Pons (tissue), 1 donor: ENCODE data around the gene PCSK4.
"Not testable (repeated sequence)": the region's sequence is repeated elsewhere in the genome, so short reads cannot be mapped to it uniquely, and the experiment has no call there.

Experiments used
- DNase-seq: peaks from one replicate; pipeline ENCODE4 v3.0.0-alpha.2; 2016; ENCODE audit warnings: low spot score

The PCSK4 gene

GRCh38 chr19:1453525-1454364 lies 36.4 kb downstream of the PCSK4 start:
- DNase-seq, result peak; percentile 97

GRCh38 chr19:1452802-1453524 lies 37.2 kb downstream of the PCSK4 start:
- DNase-seq, result no peak

DNA sequence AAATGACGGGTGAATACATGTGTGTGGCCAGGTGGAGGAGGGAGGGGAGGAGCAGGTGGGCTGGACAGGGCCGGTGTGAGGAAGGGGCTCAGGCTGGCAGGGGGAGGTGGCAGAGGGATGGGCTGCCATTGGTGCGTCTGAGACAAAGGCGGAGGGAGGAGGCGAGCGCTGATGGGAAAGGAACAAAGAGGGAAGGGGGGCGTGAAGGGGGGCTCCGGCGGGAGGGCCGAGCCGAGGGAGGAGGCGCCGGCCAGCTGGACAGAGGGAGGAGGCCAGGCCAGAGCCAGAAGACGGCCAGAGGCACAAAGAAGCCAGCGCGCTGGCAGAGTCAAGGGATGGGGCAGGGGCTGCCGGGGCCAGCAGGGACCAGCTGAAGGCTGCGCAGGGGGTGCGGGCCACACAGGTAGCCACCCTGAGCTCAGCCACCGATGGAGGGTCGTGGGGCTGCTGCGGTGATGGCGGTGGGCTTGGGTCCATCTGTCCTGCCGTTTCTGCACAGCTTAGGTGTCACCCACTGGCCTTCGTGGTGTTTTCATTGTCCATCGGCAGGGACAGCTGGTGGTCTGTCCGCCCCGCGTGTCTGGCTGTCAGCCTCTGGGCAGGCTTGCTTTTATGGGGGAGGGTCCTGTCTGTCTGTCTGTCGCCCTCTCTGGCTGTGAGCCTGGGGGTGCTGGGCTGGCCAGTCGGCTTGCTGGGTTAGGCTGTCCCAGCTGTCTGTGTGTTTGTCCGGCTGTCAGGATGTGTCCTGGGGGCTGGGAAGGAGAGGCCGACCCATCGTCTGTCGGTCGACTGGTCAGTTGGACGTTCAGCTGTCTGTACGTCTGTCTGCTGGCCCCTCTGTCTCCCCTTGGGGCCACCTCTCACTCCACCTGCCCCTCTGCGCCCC lies 38.0 kb downstream of the PCSK4 start:
- DNase-seq, result peak; percentile 74

DNA sequence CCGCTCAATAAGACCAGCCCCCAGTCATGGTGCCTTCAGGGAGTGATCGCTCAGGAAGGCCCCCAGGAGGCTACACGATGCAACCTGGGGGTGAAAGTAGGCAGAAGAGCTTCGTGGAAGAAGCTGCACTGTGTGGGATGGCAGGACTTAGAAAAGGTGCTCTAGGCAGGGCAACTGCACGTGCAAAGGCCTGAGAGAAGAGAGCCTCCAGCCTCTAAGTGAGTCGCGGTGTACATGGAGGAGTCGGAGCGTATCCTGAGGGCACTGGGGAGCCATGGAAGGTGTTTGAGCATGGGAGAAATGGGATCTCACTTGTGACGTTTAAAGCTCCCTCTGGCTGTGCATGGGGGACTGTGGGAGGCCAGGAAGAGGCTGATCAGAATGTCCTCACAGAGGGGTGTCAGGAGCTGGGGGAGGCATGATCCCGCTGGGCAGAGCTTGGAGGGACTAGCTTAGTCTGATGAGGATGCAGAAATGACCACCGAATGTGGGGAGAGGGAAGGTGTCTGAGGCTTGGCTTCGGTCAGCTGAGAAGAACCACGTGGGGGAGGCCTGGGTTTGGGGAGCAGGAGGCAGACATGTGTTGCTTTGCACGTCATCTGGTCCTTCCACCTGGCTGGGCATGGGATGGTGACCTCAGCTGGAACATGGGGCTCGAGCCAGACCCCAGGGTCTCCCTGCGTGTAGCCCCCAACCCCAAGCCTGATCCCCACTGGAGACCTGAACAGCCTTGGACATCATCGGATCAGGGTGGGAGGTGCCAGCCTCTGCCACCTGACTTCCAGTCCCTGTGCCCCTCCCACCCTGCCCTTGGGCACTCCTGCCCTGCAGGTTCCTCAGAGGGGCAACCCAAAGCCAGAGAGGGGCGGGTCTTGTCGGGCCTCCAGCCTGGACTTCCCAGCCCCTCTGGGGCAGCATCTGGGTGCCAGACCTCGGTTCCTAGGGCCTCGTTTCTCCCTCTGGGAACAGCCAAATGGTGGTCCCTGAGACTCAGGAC lies 39.1 kb downstream of the PCSK4 start:
- DNase-seq, result peak; percentile 47

DNA sequence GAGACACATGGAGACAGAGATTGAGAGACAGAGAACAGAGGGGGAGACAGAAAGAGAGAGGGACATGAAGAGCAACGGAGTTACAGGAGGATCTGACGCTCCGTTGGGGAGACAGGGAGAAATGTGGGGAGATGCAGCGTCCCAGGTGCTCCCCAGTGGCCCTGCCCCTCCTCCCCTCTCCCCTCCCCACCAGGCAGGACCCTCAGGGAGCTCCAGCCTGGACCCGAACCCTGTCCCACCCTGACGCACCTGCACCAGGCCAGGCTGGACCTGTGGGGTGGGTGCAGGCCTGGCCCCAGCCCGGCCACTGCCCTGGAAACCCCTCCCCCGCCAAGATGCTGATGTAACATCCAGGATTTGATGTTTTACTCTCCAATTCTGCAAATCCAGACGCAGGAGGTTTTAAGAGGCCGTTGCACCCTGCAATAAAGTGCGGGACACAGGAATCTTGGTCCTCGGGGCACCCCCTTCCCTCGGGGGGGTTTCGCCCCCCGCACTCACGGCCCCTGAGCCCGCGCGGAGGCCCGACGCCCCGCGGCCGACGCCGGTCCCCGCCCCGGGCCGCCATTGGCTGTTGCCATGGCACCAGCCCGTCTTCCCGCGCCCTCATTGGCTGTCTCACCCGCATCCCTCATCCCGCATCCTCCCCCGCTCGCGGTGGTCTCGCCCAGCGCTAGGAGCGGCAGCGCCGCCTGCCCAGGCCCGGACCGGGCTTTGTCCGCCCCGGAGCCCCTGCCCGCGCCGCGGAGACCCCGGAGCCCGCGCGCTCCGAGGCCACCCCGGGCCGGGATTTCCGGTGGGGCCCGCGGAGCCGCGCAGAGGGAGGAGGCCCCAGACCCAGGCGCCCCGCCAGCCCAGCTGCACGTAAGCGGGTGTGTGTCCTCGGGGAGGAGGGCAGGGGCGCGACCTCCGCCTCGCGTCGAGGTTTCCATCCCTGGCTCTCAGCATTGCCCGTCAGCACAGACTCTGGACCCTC lies 40.4 kb downstream of the PCSK4 start, which contains the start of gene APC2:
Gene APC2, plus strand, starts transcription at position 655 of the 976 bp plus-strand sequence. CDS start 2,881 bp downstream, outside the sequence.
- peak; percentile 74 for DNase-seq

- no peak for DNase-seq
Measured at GRCh38 chr19:1447944-1448343, 42.2 kb downstream of the PCSK4 start.

- no peak for DNase-seq
Measured at GRCh38 chr19:1447504-1447903, 42.6 kb downstream of the PCSK4 start.

DNA sequence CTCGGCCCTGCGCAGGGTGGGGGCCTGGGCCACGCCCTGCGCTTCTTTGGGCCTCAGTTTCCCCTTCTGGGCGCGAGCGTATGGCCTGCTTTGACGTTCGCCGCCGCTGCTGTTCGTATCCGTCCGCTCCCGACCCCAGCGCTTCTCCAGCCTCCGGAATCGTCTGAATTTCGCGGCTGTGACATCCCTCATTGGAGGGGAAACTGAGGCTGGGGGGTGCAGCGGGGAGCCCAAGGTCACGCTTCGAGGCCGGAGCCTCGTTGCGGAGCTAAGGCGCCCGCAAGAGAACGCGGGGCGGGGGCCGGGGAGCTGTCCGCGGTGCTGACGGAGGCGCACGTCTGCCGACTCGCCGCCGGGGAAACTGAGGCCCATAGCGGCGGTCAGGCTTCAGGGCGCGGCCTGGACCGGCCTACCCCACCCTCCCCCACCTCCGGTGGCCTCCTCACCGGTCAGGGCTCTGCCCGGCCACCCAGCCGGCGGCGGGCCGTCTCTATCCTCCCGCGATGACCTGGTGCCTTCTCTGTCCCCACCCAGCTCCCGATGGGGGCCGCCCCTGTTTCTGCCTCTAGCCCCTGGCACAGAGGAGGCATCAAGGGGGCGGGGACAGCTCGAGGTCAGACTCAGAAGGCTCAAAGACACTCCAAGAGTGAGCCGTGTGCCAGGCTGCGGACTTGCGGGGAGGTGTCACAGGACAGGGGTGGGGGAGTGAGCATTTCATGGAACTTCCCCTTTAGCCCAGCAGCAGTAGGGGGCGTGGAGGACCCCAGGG lies 43.3 kb downstream of the PCSK4 start:
- no peak for DNase-seq

DNA sequence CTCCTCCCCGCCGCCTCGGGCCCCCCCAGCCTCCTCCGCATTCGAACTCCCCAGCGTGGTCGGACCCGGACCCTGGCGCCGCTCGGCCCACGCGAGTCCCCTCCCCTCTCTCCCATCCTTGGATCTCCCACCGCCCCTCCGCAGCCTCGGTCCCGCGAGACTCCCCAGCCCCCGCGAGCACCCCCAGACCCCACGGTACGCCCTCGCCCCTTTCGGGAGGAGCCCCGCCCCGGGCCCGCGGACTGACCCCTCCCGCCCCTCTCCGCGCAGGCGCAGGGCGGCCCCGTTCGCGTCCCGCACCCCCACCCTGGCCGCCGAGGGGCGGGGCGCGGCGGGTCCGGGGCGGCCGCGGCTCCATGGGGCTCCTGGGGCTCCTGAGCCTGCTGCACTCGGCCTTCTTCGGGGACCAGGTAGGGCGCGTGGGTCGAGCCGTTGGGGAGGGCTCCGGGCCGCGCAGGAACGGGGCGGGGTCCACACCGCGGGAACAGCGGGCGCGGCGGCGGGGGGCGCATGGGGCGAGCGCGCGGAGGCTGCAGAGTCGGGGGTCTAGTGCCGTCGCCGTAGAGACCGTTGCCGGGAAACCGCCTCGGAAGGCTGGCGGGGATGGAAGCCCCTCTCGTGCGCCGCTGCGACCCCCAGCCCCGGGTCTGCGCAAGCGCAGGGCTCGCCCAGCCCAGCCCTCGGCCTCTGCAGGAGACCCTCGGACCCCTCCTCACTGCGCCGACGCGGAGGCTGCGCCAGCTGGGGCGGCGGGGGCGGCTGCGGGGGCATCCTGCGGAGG lies 44.0 kb downstream of the PCSK4 start:
- no peak for DNase-seq

DNA sequence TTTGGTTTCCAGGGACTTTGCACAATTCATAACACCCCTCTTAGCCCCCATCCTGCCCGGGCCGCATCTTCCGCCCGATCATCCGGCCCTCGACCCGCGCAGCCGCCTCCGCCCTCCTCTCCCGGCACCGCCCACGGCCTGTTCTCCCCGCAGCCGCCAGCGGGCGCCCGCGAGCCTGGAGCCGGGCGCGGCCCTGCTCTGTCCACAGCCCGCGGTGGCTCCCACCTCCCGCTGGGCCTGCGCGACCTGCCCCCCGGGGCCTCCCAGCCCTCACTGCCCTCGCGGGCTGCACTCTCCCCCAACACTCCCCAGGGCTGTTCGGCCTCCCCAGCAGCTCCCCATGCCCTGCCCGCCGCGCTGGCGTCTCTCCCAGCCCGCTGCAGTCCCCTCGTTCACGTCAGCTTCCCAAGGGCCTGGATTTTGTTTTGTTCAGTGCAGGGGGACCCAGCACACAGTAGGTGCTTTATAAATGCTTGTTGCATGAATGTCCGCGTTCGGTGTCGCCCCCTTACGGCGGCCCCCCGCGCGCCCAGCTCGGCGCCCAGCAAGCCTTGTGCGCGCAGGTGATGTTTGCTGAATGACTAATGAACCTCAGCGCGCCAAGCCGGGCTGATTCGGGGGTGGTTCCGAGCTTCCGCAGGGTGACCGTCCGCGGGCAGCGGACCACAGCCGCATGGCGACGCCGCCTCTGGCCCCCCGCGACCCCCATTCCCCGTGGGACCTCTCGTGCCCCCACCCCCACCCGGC lies 44.8 kb downstream of the PCSK4 start:
- peak; percentile 42 for DNase-seq

- DNase-seq, result no peak
Measured at GRCh38 chr19:1441677-1442438, 48.3 kb downstream of the PCSK4 start.

DNA sequence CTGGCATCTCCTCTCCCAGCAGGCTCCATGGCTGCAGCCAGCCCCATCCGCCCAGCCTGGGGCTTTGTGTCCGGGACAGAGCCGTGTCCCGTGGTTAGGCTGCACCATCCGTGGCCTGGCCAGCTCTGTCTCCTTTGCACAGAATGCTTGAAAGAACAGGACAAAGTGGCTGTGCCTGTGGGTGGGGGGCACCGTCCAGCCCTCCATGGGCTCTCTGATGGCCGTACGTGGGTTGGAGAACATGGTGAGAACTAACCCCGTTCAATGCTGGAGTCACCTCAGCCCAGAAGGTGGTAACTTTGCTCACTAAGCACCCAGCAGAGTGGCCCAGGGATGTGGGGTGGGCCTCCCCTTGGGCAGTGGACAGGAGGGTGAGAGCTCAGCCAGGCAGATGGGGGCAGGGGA lies 49.1 kb downstream of the PCSK4 start:
- DNase-seq, result no peak

DNA sequence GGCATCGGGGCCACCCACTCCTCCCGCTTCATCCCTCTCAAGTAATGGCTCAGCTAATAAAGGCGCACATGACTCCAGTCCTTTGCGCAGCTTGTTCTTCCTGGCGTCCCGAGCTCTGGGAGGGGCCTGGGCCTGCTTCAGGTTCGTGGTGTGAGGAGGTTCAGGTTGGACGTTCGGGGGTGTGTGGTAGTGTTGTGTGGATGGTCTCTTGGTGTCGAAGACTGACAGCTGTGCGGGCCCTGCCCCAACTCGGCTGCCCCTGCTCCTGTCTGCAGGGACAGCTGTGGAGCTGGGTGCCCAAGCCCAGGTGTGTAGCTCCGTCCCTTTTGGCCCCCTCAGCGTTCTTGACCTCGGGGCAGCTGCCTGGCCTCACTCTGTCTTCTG lies 49.7 kb downstream of the PCSK4 start:
- DNase-seq, result no peak

DNA sequence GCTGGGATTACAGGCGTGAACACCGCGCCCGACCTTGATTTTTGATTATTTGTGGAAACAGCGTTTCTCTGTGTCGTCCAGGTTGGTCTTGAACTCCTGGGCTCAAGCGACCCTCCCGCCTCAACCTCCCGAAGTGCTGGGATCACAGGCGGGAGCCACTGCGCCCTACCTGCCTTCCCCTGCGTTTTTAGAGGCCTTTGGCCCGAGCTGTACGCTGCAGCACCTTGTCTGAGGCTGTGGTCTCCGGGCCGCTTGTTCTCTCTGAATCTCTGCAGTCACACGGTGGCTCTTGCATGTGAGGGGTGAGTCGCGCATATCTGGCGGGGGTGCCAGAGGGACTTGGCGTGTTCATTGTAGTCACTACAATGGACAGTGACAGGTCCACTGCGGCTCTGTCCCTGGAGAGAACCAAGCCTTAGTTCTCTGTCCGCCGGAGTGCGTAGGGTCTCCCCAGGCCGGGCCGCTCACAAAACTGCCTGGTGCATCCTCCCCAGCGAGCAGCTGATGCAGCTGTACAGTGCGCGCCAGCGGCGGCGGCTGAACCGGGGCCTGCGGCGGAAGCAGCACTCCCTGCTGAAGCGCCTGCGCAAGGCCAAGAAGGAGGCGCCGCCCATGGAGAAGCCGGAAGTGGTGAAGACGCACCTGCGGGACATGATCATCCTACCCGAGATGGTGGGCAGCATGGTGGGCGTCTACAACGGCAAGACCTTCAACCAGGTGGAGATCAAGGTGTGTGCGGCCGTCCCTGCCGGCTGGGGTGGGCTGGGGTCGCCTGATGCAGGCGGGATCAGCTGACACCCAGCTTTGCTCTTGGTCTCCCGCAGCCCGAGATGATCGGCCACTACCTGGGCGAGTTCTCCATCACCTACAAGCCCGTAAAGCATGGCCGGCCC lies 50.4 kb downstream of the PCSK4 start:
- DNase-seq, result not testable (repeated sequence)

DNA sequence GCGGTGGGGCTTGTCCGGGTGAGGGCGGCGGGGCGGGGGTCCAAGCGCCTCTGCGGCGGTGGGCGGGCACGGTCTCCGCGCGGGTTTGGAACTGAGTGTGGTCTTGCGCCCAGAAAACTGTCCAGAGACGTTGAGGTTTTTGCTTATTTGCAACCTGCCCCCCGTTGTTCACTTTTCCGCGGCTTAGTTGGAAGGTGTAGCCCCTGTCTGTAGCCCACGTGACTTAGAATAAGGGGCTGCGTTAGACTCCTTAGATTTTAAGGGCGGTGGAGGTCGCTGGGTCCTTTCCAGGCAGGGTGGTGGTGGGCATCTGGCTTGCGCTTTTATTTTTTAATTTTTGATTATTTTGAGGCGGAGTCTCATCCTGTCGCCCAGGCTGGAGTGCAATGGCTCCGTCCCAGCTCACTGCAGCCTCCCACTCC lies 51.2 kb downstream of the PCSK4 start:
- DNase-seq, result no peak
